Activated T-cell treated with anti-CD3 and anti-CD28 coated beads for 1 hour (primary cell): ENCODE measurements around the gene UBE2Z.
"Not testable (repeated sequence)": the region's sequence is repeated elsewhere in the genome, so short reads cannot be mapped to it uniquely, and the experiment has no call there.

Source experiments
- DNase-seq: peaks from one replicate; pipeline ENCODE4 v3.0.0-alpha.2; 2020; ENCODE audit warnings: low read depth

Gene UBE2Z

GRCh38 chr17:48908047-48908843, at the start of gene UBE2Z:
Gene UBE2Z (plus strand): TSS chr17:48908407. CDS start chr17:48908504, 97 bp downstream.
- DNase-seq, result peak; percentile 83

GRCh38 chr17:48860034-48860433, 48.2 kb upstream of the UBE2Z start:
- DNase-seq, result no peak

- no peak for DNase-seq
Observed at GRCh38 chr17:48860456-48860855, 47.8 kb upstream of the UBE2Z start.

- DNase-seq, result no peak
Observed at GRCh38 chr17:48868916-48869500, 39.2 kb upstream of the UBE2Z start.

- no peak for DNase-seq
Observed at GRCh38 chr17:48869821-48870318, 38.3 kb upstream of the UBE2Z start.

- DNase-seq, result no peak
Observed at GRCh38 chr17:48871035-48871550, 37.1 kb upstream of the UBE2Z start.

- no peak for DNase-seq
Observed at GRCh38 chr17:48871551-48872351, 36.5 kb upstream of the UBE2Z start.

- not testable (repeated sequence) for DNase-seq
Observed at GRCh38 chr17:48872409-48872808, 35.8 kb upstream of the UBE2Z start.

GRCh38 chr17:48873209-48873608, 35.0 kb upstream of the UBE2Z start:
- no peak for DNase-seq

GRCh38 chr17:48873696-48874443, 34.3 kb upstream of the UBE2Z start:
- no peak for DNase-seq

GRCh38 chr17:48878920-48879898, 29.0 kb upstream of the UBE2Z start:
- DNase-seq, result peak; percentile 24

- no peak for DNase-seq
Observed at GRCh38 chr17:48882272-48882671, 25.9 kb upstream of the UBE2Z start.

GRCh38 chr17:48883171-48883570, 25.0 kb upstream of the UBE2Z start:
- DNase-seq, result no peak

GRCh38 chr17:48890086-48890485, 18.1 kb upstream of the UBE2Z start:
- DNase-seq, result no peak

GRCh38 chr17:48892940-48893645, 15.1 kb upstream of the UBE2Z start:
- DNase-seq, result no peak

- DNase-seq, result no peak
Observed at GRCh38 chr17:48893646-48894508, 14.3 kb upstream of the UBE2Z start.

GRCh38 chr17:48894886-48895285, 13.3 kb upstream of the UBE2Z start:
- no peak for DNase-seq

GRCh38 chr17:48901241-48901640, 7.0 kb upstream of the UBE2Z start:
- DNase-seq, result no peak

GRCh38 chr17:48903401-48903800, 4.8 kb upstream of the UBE2Z start:
- no peak for DNase-seq
